Measurements from ENCODE around the gene AGAP1.

DNA sequence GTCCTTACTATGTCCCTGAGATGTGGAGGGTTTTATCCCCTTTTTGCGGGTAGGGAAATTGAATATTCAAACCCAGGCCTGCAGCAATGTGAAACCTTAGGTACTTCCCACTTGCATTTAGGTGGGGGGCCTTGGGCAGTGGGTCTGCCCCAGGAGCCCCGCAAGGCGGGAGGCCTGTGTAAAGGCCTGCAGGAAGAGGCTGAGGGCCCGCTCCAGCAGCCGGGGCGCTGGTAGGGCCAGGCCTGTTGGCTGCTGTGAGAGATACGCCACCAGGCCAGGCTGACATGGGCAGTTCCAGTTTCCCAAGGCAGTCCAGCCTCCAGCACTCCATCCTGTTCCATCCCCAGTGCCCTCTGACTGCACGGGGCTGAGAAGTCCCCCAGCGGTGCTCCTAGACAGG, 610.1 kb downstream of the AGAP1 start:
- TF ChIP-seq, protein P1, sequence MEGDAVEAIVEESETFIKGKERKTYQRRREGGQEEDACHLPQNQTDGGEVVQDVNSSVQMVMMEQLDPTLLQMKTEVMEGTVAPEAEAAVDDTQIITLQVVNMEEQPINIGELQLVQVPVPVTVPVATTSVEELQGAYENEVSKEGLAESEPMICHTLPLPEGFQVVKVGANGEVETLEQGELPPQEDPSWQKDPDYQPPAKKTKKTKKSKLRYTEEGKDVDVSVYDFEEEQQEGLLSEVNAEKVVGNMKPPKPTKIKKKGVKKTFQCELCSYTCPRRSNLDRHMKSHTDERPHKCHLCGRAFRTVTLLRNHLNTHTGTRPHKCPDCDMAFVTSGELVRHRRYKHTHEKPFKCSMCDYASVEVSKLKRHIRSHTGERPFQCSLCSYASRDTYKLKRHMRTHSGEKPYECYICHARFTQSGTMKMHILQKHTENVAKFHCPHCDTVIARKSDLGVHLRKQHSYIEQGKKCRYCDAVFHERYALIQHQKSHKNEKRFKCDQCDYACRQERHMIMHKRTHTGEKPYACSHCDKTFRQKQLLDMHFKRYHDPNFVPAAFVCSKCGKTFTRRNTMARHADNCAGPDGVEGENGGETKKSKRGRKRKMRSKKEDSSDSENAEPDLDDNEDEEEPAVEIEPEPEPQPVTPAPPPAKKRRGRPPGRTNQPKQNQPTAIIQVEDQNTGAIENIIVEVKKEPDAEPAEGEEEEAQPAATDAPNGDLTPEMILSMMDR (IDR thresholded peaks at IDR 0.05 in 8 of 11, conservative IDR thresholded peaks at IDR 0.05 in 3 of 11) = no peak
- TF ChIP-seq POLR2AphosphoS5 (IDR thresholded peaks at IDR 0.05) = no peak
- TF ChIP-seq POLR2A (IDR thresholded peaks at IDR 0.05) = no peak

All from spleen (tissue), 7 donors.